Stomach smooth muscle (tissue), 2 donors: ENCODE measurements around the gene IL4R.
A peak's percentile ranks its signal among the peaks of the same experiment; 100 is the strongest.

Experiments
- H3K27ac ChIP-seq: one replicate; pipeline ENCODE4 v1.7.0; 2013; ENCODE audit warnings: mild to moderate bottlenecking, low read length, inconsistent platforms
- H3K27me3 ChIP-seq, 2 donors: one replicate each; pipeline ENCODE4 v1.7.0; 2013; ENCODE audit warnings: low read length in 2 of 2; ENCODE audit not compliant: insufficient read depth in 2 of 2, control insufficient read depth in 1 of 2
- H3K36me3 ChIP-seq, 2 donors: one replicate each; pipeline ENCODE4 v1.7.0; 2013; ENCODE audit warnings: low read length in 2 of 2; ENCODE audit not compliant: control insufficient read depth in 2 of 2, insufficient read depth in 2 of 2
- H3K4me1 ChIP-seq: one replicate; pipeline ENCODE4 v1.7.0; 2013; ENCODE audit warnings: low read length; ENCODE audit not compliant: control insufficient read depth, insufficient read depth
- H3K4me3 ChIP-seq, 2 donors: one replicate each; pipeline ENCODE4 v1.7.0; 2013; ENCODE audit warnings: low read length in 2 of 2
- H3K9ac ChIP-seq, 2 donors: one replicate each; pipeline ENCODE4 v1.7.0; 2013; ENCODE audit warnings: low read length in 2 of 2, mild to moderate bottlenecking in 1 of 2
- H3K9me3 ChIP-seq, 2 donors: one replicate each; pipeline ENCODE4 v1.7.0; 2013; ENCODE audit warnings: low read length in 2 of 2; ENCODE audit not compliant: control insufficient read depth in 2 of 2
- donor health status: healthy.
- donor health status: Pancreatic carcinoma.

The IL4R gene

GRCh38 chr16:27344721-27345120 lies 30.9 kb downstream of the IL4R start:
- H3K9me3 ChIP-seq: no peaks in the 10 kb centered on the region
- peaks cover 9% of the 10 kb centered on the region for H3K4me1 ChIP-seq
- H3K9ac ChIP-seq: no peak overlapping the region
- H3K27me3 ChIP-seq: no peaks in the 10 kb centered on the region
- H3K4me3 ChIP-seq: no peak overlapping the region
- H3K27ac ChIP-seq: no peak overlapping the region
- H3K36me3 ChIP-seq: peaks cover 73 to 84% of the 10 kb centered on the region in 2 donors

GRCh38 chr16:27345201-27345600 lies 31.4 kb downstream of the IL4R start:
- Histone ChIP-seq H3K27me3 (no peaks in the 10 kb centered on the region), H3K9ac (no peak overlapping the region), H3K9me3 (no peaks in the 10 kb centered on the region), H3K4me3 (no peak overlapping the region), H3K27ac (no peak overlapping the region), H3K36me3 (peaks cover 74 to 83% of the 10 kb centered on the region in 2 donors), H3K4me1 (peaks cover 9% of the 10 kb centered on the region)

DNA sequence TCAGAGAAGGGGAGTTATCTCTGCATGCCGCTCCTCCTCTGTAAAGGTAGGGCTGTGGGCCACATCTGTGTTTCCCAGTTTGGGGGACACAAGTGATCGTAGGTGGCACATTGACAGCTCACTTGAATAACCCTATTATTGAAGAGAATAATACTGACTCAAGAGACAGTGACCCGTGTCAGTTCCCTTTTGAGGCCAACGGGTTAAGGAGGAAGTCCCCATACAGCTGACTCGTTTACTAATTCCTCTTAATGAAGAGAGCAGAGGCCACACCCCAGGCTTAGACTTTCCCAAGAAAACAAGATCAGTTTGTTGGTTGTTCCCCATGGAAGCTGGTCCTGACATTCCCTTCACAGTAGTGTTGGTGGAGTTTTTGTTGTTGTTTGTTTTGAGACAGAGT lies 33.0 kb downstream of the IL4R start:
- Histone ChIP-seq H3K9ac (no peak overlapping the region), H3K27me3 (no peaks in the 10 kb centered on the region), H3K9me3 (no peaks in the 10 kb centered on the region), H3K36me3 (peaks cover 76 to 79% of the 10 kb centered on the region in 2 donors), H3K4me1 (peaks cover 6% of the 10 kb centered on the region), H3K4me3 (no peak overlapping the region), H3K27ac (no peak overlapping the region)

GRCh38 chr16:27347930-27348685 lies 34.3 kb downstream of the IL4R start:
- Histone ChIP-seq H3K4me1 (peaks cover 6% of the 10 kb centered on the region), H3K27ac (peak overlapping the region; percentile 37), H3K9me3 (no peaks in the 10 kb centered on the region), H3K36me3 (peaks cover 77 to 82% of the 10 kb centered on the region in 2 donors), H3K9ac (peak overlapping the region in 1 of 2 donors; percentile 3), H3K27me3 (no peaks in the 10 kb centered on the region), H3K4me3 (no peak overlapping the region)

- H3K4me3 ChIP-seq: no peak overlapping the region
- peaks cover 82 to 84% of the 10 kb centered on the region in 2 donors for H3K36me3 ChIP-seq
- peaks cover 6% of the 10 kb centered on the region for H3K4me1 ChIP-seq
- H3K27ac ChIP-seq: no peak overlapping the region
- no peaks in the 10 kb centered on the region for H3K27me3 ChIP-seq
- H3K9ac ChIP-seq: no peak overlapping the region
- H3K9me3 ChIP-seq: no peaks in the 10 kb centered on the region
These were observed 35.5 kb downstream of the IL4R start for GRCh38 chr16:27349276-27349675.

DNA sequence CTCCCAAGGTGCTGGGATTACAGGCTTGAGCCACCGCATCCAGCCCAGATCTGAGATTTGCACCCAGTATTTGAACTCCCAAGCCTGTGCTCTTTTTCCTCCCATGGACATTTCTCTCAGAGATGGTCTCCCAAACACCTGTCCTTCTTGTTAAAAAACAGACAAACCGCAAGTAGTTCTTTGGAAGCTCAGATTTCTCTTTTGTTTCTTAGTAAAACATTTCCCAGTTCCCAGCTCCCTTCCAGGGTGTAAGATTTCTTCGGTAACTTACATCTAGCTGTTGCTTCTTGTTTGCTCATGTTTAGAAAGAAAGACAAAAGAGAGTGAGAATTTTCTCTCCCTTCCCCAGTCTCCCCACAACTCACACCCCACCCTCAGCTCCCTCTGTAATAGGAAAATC lies 36.2 kb downstream of the IL4R start:
- Histone ChIP-seq H3K4me1 (peaks cover 6% of the 10 kb centered on the region), H3K27ac (peak overlapping the region; percentile 37), H3K9me3 (no peaks in the 10 kb centered on the region), H3K4me3 (no peak overlapping the region), H3K9ac (no peak overlapping the region), H3K36me3 (peaks cover 83 to 85% of the 10 kb centered on the region in 2 donors), H3K27me3 (no peaks in the 10 kb centered on the region)

- peaks cover 6% of the 10 kb centered on the region for H3K4me1 ChIP-seq
- no peaks in the 10 kb centered on the region for H3K27me3 ChIP-seq
- H3K9ac ChIP-seq: no peak overlapping the region
- H3K4me3 ChIP-seq: no peak overlapping the region
- no peak overlapping the region for H3K27ac ChIP-seq
- no peaks in the 10 kb centered on the region for H3K9me3 ChIP-seq
- H3K36me3 ChIP-seq: peaks cover 81 to 88% of the 10 kb centered on the region in 2 donors
These were observed 38.2 kb downstream of the IL4R start for GRCh38 chr16:27351989-27352388.

DNA sequence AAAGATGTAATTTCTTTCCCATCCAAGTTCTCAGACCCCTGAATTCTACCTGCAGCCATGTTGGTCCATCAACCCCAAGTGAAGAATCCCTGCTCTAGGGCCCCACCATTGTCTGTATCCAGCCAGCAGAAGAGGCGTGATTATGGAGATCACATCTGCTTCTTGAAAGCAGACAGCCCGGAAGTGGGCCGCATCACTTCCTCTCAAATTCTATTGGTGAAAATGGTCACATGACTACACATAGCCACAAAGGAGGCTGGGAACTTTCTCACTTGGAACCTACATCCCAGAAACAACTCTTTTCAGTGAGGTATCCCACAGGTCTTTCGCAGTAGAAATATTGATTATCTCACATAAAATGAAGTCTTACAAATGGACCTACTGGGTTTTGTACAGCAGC lies 40.1 kb downstream of the IL4R start:
- Histone ChIP-seq H3K27me3 (no peaks in the 10 kb centered on the region), H3K4me1 (no peaks in the 10 kb centered on the region), H3K9ac (peak overlapping the region in 1 of 2 donors; percentile 32), H3K36me3 (peaks cover 81 to 83% of the 10 kb centered on the region in 2 donors), H3K9me3 (no peaks in the 10 kb centered on the region), H3K27ac (no peak overlapping the region), H3K4me3 (no peak overlapping the region)

DNA sequence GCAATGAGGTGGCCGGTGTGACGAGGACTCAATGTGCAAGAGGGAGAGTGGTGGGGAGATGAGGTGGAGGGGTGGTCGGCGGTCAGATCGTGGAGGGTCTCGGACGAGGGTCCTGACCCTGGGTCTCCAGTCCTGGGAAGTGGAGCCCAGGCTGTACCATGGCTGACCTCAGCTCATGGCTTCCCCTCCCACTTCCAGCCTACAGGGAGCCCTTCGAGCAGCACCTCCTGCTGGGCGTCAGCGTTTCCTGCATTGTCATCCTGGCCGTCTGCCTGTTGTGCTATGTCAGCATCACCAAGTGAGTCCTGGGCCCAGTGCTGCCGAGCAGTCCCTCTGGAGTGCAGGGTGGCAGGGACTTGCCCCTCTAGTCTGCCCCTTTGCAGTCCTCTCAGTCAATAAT lies 41.8 kb downstream of the IL4R start:
- Histone ChIP-seq H3K9me3 (no peaks in the 10 kb centered on the region), H3K9ac (no peak overlapping the region), H3K4me3 (no peak overlapping the region), H3K36me3 (peaks cover 80% of the 10 kb centered on the region in 2 donors), H3K27me3 (no peaks in the 10 kb centered on the region), H3K4me1 (no peaks in the 10 kb centered on the region), H3K27ac (no peak overlapping the region)

DNA sequence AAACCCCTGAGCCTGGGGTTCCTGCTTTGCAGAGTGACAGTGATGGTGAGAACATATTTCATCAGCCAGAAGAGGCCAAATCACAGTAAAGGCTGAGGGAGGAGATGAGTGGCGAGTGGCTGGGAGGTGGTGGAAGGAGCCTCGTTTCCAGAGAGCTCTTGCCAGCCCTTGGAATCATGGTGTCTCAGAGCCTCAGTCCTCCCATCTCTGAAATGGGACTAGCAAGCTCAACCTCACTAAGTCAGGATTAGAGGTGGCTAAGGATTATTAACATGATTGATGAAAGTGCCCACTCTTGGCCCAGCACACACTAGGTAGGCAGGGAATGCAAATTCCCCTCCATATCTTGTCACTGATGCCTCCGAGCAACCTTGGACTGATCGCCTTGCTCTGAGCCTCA lies 43.0 kb downstream of the IL4R start:
- H3K27me3 ChIP-seq: no peaks in the 10 kb centered on the region
- peak overlapping the region; percentile 6 for H3K27ac ChIP-seq
- H3K9ac ChIP-seq: no peak overlapping the region
- no peaks in the 10 kb centered on the region for H3K9me3 ChIP-seq
- no peaks in the 10 kb centered on the region for H3K4me1 ChIP-seq
- peaks cover 74 to 81% of the 10 kb centered on the region in 2 donors for H3K36me3 ChIP-seq
- no peak overlapping the region for H3K4me3 ChIP-seq

DNA sequence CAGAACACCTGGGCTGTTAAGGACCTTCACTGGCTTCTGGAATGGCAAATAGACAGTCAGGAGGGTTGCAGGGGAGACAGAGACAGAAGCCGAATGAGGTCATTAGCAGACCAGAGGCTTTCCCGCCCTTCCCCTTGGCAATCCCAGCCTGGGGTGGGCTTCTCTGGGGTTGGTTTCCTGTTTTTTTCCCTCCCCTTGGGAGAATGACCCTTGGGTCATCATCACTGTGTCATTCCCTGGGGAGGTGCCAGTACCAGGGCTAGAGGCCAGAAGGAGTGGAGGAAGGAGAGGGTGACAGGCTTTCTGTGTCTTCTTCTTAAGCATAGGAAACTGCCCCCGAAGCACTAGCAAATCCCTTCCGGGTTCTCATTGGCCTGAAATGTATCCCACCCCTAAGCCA lies 45.3 kb downstream of the IL4R start:
- H3K4me3 ChIP-seq: no peak overlapping the region
- no peak overlapping the region for H3K9ac ChIP-seq
- H3K27ac ChIP-seq: no peak overlapping the region
- H3K36me3 ChIP-seq: peaks cover 77 to 80% of the 10 kb centered on the region in 2 donors
- no peaks in the 10 kb centered on the region for H3K27me3 ChIP-seq
- H3K4me1 ChIP-seq: peaks cover 3% of the 10 kb centered on the region
- no peaks in the 10 kb centered on the region for H3K9me3 ChIP-seq
